GM15510 (cell line): ENCODE data around the gene TTC13.

ENCODE experiments used
- POLR2A ChIP-seq: IDR thresholded peaks from 3 replicates; pipeline ENCODE4 v1.6.1; 2011; ENCODE audit warnings: borderline replicate concordance; ENCODE audit not compliant: insufficient read length; ENCODE audit errors: extremely low read depth

TTC13 gene

DNA sequence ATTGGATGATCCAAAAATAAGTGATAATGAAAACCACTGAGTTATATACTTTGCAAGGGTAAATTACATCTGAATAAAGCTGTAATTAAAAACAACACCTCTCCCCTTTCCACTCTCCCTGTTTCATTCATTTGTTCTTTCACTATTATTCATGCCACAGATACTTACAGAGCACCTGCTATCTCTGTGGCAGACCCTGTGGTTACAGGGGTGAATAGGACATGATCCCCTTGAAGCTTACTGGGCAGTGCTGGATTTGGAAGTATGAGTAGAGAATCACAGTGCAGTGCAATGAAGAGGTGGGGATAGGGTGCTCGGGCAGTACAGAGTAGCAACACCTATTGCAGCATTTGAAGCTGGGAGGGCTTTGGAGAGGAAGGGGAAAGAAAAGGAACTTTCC lies 22.0 kb upstream of the TTC13 start:
- no peak for TF ChIP-seq POLR2A

GRCh38 chr1:231000201-231000600 lies 21.5 kb upstream of the TTC13 start:
- TF ChIP-seq POLR2A: no peak

DNA sequence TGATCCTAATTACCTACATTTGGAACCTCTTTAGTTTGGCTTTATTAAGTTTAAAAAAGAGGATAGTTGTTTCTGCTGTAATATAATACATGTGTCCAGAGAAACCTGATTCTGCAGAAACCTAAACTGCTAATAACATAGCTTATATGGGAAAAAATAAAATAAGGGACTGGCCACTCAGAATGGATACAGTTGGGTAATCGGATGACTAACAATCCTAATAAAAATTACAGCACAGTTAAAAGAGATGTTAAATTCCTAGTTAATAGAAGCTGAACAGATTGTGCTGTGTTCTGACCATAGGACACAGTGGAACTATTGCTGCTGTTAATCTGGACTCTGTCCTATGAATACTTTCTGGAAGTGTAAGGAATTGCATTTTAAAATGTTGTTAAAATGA lies 16.2 kb upstream of the TTC13 start:
- no peak for TF ChIP-seq POLR2A

- TF ChIP-seq POLR2A: no peak
Observed at GRCh38 chr1:230992100-230992774, 13.6 kb upstream of the TTC13 start.

GRCh38 chr1:230987448-230987847 lies 8.8 kb upstream of the TTC13 start:
- no peak for TF ChIP-seq POLR2A

GRCh38 chr1:230986976-230987375 lies 8.3 kb upstream of the TTC13 start:
- no peak for TF ChIP-seq POLR2A

- no peak for TF ChIP-seq POLR2A
Observed at GRCh38 chr1:230985711-230986110, 7.0 kb upstream of the TTC13 start.

- no peak for TF ChIP-seq POLR2A
Observed at GRCh38 chr1:230983811-230984210, 5.2 kb upstream of the TTC13 start.

- no peak for TF ChIP-seq POLR2A
Observed at GRCh38 chr1:230982696-230983095, 4.0 kb upstream of the TTC13 start.

GRCh38 chr1:230979952-230980351 lies 1.3 kb upstream of the TTC13 start:
- TF ChIP-seq POLR2A: no peak

GRCh38 chr1:230979389-230979716 lies 692 bp upstream of the TTC13 start:
- TF ChIP-seq POLR2A: no peak

GRCh38 chr1:230977761-230978490 lies 735 bp downstream of the TTC13 start:
- no peak for TF ChIP-seq POLR2A

- no peak for TF ChIP-seq POLR2A
Observed at GRCh38 chr1:230976825-230977747, 1.6 kb downstream of the TTC13 start.

GRCh38 chr1:230976360-230976759 lies 2.3 kb downstream of the TTC13 start:
- no peak for TF ChIP-seq POLR2A

DNA sequence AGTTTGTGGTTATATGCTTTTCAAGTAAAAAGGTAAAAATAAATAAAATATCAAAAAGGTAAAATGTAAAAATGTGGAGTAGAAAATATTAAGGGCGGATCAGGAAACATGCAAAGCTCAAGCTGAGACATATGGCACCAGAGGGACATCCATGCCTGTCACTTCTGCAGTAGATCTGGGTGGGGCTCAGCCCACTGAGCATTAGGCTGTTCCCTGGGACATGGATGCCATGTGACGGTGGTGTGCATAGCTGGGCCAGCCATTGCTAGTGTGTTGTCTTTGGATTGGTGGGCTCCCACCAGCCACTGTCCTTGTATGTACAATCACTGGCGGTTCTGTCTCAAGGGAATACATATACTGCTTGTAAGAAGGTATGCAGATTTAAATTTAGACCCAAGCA lies 3.0 kb downstream of the TTC13 start:
- no peak for TF ChIP-seq POLR2A
